T-helper 17 cell (primary cell): ENCODE measurements around the gene MMAB. TPM values are rescaled to one million over a fixed set of nuclear protein-coding genes. Genes with fewer than 3 reads are reported as not detected.

Source experiments
- ATAC-seq: fragments of 150-1000 bp; cut with Tn5 transposase; 2 replicates; pipeline ENCODE4 v1.10.0; 2021; ENCODE audit warnings: mild to moderate bottlenecking, moderate library complexity
- DNase-seq, 3 donors: peaks; one replicate each; pipeline versions ENCODE4 v3.0.0 to v3.0.0-alpha.2; 2020 to 2021
- H3K9me3 ChIP-seq: one replicate; pipeline ENCODE4 v1.7.0; 2013; ENCODE audit warnings: low read length, mild to moderate bottlenecking; ENCODE audit not compliant: control insufficient read depth, poor library complexity, severe bottlenecking
- H3K27ac Mint-ChIP-seq: one replicate; pipeline ENCODE4 v1.8.0; 2022; ENCODE audit warnings: mild to moderate bottlenecking, moderate library complexity, mixed read lengths
- H3K27me3 Mint-ChIP-seq: one replicate; pipeline ENCODE4 v1.8.0; 2022; ENCODE audit warnings: mixed read lengths
- H3K36me3 Mint-ChIP-seq: one replicate; pipeline ENCODE4 v1.8.0; 2022; ENCODE audit warnings: low read depth, mixed read lengths
- H3K4me1 Mint-ChIP-seq: one replicate; pipeline ENCODE4 v1.8.0; 2022; ENCODE audit warnings: mild to moderate bottlenecking, mixed read lengths
- H3K4me3 Mint-ChIP-seq: one replicate; pipeline ENCODE4 v1.8.0; 2022; ENCODE audit warnings: mild to moderate bottlenecking, moderate library complexity, mixed read lengths
- total RNA-seq, 4 donors: library from RNA in 2 of 4; stranded (reverse) in 2 of 4; gene quantifications; one replicate each; pipeline ENCODE4 v1.2.3 and lab custom pipeline; 2022 to 2026

The MMAB gene
- total RNA-seq (10 to 100 TPM in 1 of 2 donors, 1 to 10 TPM in 1; 8.0 to 12.1 TPM), total RNA-seq (lab: John Stamatoyannopoulos, UW) (8.4 to 20.5 reads per million in 2 donors)

GRCh38 chr12:109573029-109573913 is at the start of gene MMAB, which contains the start of gene MVK:
Gene MMAB (minus strand): TSS chr12:109573504. CDS start chr12:109573480, 24 bp downstream.
Gene MVK (plus strand): TSS chr12:109573794. CDS start chr12:109574823, 1,029 bp downstream.
- no peaks in the 10 kb centered on the region for H3K9me3 ChIP-seq
- peak; percentile 90 to 97 (median 95) for DNase-seq
- peak within 1 kb of the TSS; percentile 95 for H3K4me3 Mint-ChIP-seq
- H3K27me3 Mint-ChIP-seq = no peaks in the 10 kb centered on the region
- peak; percentile 94 for ATAC-seq
- H3K4me1 Mint-ChIP-seq = peaks cover 22% of the 10 kb centered on the region
- H3K27ac Mint-ChIP-seq = peak within 1 kb of the TSS; percentile 96
- peaks cover 2% of the 10 kb centered on the region for H3K36me3 Mint-ChIP-seq

GRCh38 chr12:109621901-109622364 is 48.6 kb upstream of the MMAB start:
- ATAC-seq = no peak
- Mint-ChIP-seq H3K4me1 (no peaks in the 10 kb centered on the region), H3K36me3 (peaks cover 2% of the 10 kb centered on the region), H3K27ac (no peak overlapping the region), H3K4me3 (no peak overlapping the region), H3K27me3 (peaks cover 52% of the 10 kb centered on the region)
- no peak for DNase-seq
- no peaks in the 10 kb centered on the region for H3K9me3 ChIP-seq

- DNase-seq (no peak), ATAC-seq (no peak)
- Mint-ChIP-seq H3K36me3 (no peaks in the 10 kb centered on the region), H3K27ac (no peak overlapping the region), H3K27me3 (peaks cover 52% of the 10 kb centered on the region), H3K4me1 (no peaks in the 10 kb centered on the region), H3K4me3 (no peak overlapping the region)
- no peaks in the 10 kb centered on the region for H3K9me3 ChIP-seq
These were observed 47.9 kb upstream of the MMAB start for GRCh38 chr12:109621211-109621694.

- ATAC-seq (no peak), DNase-seq (no peak)
- Mint-ChIP-seq H3K4me3 (no peak overlapping the region), H3K27ac (no peak overlapping the region), H3K27me3 (peaks cover 52% of the 10 kb centered on the region), H3K36me3 (no peaks in the 10 kb centered on the region), H3K4me1 (no peaks in the 10 kb centered on the region)
- H3K9me3 ChIP-seq = no peaks in the 10 kb centered on the region
These were observed 45.8 kb upstream of the MMAB start for GRCh38 chr12:109619002-109619604.

- no peak for ATAC-seq
- DNase-seq = no peak
- Mint-ChIP-seq H3K36me3 (no peaks in the 10 kb centered on the region), H3K4me1 (no peaks in the 10 kb centered on the region), H3K27me3 (peaks cover 61% of the 10 kb centered on the region), H3K4me3 (no peak overlapping the region), H3K27ac (no peak overlapping the region)
- no peaks in the 10 kb centered on the region for H3K9me3 ChIP-seq
These were observed 44.8 kb upstream of the MMAB start for GRCh38 chr12:109618082-109618481.

GRCh38 chr12:109617491-109617890 is 44.2 kb upstream of the MMAB start:
- no peaks in the 10 kb centered on the region for H3K36me3 Mint-ChIP-seq
- no peaks in the 10 kb centered on the region for H3K9me3 ChIP-seq
- no peak for ATAC-seq
- H3K27ac Mint-ChIP-seq = no peak overlapping the region
- H3K27me3 Mint-ChIP-seq = peaks cover 64% of the 10 kb centered on the region
- H3K4me1 Mint-ChIP-seq = no peaks in the 10 kb centered on the region
- no peak overlapping the region for H3K4me3 Mint-ChIP-seq
- no peak for DNase-seq

- H3K27me3 Mint-ChIP-seq = peaks cover 59% of the 10 kb centered on the region
- no peaks in the 10 kb centered on the region for H3K36me3 Mint-ChIP-seq
- no peak for DNase-seq
- no peak overlapping the region for H3K27ac Mint-ChIP-seq
- ATAC-seq = no peak
- no peaks in the 10 kb centered on the region for H3K4me1 Mint-ChIP-seq
- H3K9me3 ChIP-seq = no peaks in the 10 kb centered on the region
- no peak overlapping the region for H3K4me3 Mint-ChIP-seq
These were observed 42.4 kb upstream of the MMAB start for GRCh38 chr12:109615556-109616229.

- no peaks in the 10 kb centered on the region for H3K36me3 Mint-ChIP-seq
- ATAC-seq (no peak), DNase-seq (no peak)
- H3K27me3 Mint-ChIP-seq = peaks cover 61% of the 10 kb centered on the region
- no peak overlapping the region for H3K27ac Mint-ChIP-seq
- H3K9me3 ChIP-seq = no peaks in the 10 kb centered on the region
- no peak overlapping the region for H3K4me3 Mint-ChIP-seq
- H3K4me1 Mint-ChIP-seq = peaks cover 7% of the 10 kb centered on the region
These were observed 40.5 kb upstream of the MMAB start for GRCh38 chr12:109613649-109614455.

- Mint-ChIP-seq H3K27ac (no peak overlapping the region), H3K36me3 (no peaks in the 10 kb centered on the region), H3K4me1 (peaks cover 7% of the 10 kb centered on the region), H3K27me3 (peaks cover 60% of the 10 kb centered on the region), H3K4me3 (no peak overlapping the region)
- no peak for DNase-seq
- no peak for ATAC-seq
- H3K9me3 ChIP-seq = no peaks in the 10 kb centered on the region
These were observed 39.7 kb upstream of the MMAB start for GRCh38 chr12:109612975-109613502.

- Mint-ChIP-seq H3K4me1 (peaks cover 8% of the 10 kb centered on the region), H3K27ac (no peak overlapping the region), H3K36me3 (no peaks in the 10 kb centered on the region), H3K27me3 (peaks cover 61% of the 10 kb centered on the region), H3K4me3 (no peak overlapping the region)
- ATAC-seq (no peak), DNase-seq (no peak)
- no peaks in the 10 kb centered on the region for H3K9me3 ChIP-seq
These were observed 38.7 kb upstream of the MMAB start for GRCh38 chr12:109612003-109612402.

- H3K27ac Mint-ChIP-seq = no peak overlapping the region
These were observed 37.9 kb upstream of the MMAB start for GRCh38 chr12:109611223-109611622.

GRCh38 chr12:109610523-109610922 is 37.2 kb upstream of the MMAB start:
- DNase-seq = no peak
- Mint-ChIP-seq H3K36me3 (no peaks in the 10 kb centered on the region), H3K4me3 (no peak overlapping the region), H3K27me3 (peaks cover 53% of the 10 kb centered on the region), H3K4me1 (peaks cover 8% of the 10 kb centered on the region), H3K27ac (no peak overlapping the region)
- no peak for ATAC-seq
- H3K9me3 ChIP-seq = no peaks in the 10 kb centered on the region

More at GRCh38 chr12:109611223-109611622, 37.9 kb upstream of the MMAB start:
- no peaks in the 10 kb centered on the region for H3K36me3 Mint-ChIP-seq
- no peak overlapping the region for H3K4me3 Mint-ChIP-seq
- H3K4me1 Mint-ChIP-seq = peaks cover 8% of the 10 kb centered on the region
- no peak for DNase-seq
- H3K9me3 ChIP-seq = no peaks in the 10 kb centered on the region
- peaks cover 60% of the 10 kb centered on the region for H3K27me3 Mint-ChIP-seq
- no peak for ATAC-seq
